ENCODE measurements around the gene COL19A1. TPM values are rescaled to one million over a fixed set of nuclear protein-coding genes. Genes with fewer than 3 reads are reported as not detected.
"Not testable (repeated sequence)": the region's sequence is repeated elsewhere in the genome, so short reads cannot be mapped to it uniquely, and the experiment has no call there.

The COL19A1 gene
- polyA plus RNA-seq, 1 of the 3 experiments (the other 2 are of a cell fraction): 0.15 TPM

- no peaks in the 10 kb centered on the region for H3K36me3 ChIP-seq (replicated peaks in 1 of 2; ENCODE audit: control insufficient read depth in 1 of 2, insufficient read depth in 2 of 2, low read length in 1 of 2)
- POLR2A ChIA-PET: no interaction called here
- no peaks in the 10 kb centered on the region for H3K79me2 ChIP-seq (ENCODE audit: insufficient read depth)
- H3K9me3 ChIP-seq: no peaks in the 10 kb centered on the region
- H3K4me1 ChIP-seq (ENCODE audit: control insufficient read depth in 1 of 2, insufficient read depth in 2 of 2, low read depth in 1 of 2, low read length in 1 of 2): no peaks in the 10 kb centered on the region
- H3K9ac ChIP-seq: no peak overlapping the region
- DNase-seq: no peak
- H3K27ac ChIP-seq (ENCODE audit: low read depth in 2 of 2, low read length in 1 of 2): no peak overlapping the region
- CTCF ChIA-PET: no interaction called here
- no peak overlapping the region for H3K4me3 ChIP-seq (ENCODE audit: low read depth in 2 of 2, low read length in 1 of 2)
- no peaks in the 10 kb centered on the region for H3K27me3 ChIP-seq (ENCODE audit: insufficient read depth)
- H4K20me1 ChIP-seq (ENCODE audit: insufficient read depth): no peaks in the 10 kb centered on the region
- 0 out of 2 replicates have a peak, but pooled peaks cover 6% of the 10 kb centered on the region for H3K9me2 ChIP-seq
- TF ChIP-seq PBX3 (IDR thresholded peaks at IDR 0.05) (no peak), GABPA (IDR thresholded peaks at IDR 0.05; ENCODE audit: low read depth) (no peak)
- H2AFZ ChIP-seq (ENCODE audit: low read depth): no peak overlapping the region
- no peak overlapping the region for H3K4me2 ChIP-seq
- no peaks in the 10 kb centered on the region for H3F3A ChIP-seq (replicated peaks; ENCODE audit: insufficient read depth)
These were observed 141.8 kb downstream of the COL19A1 start for GRCh38 chr6:70008189-70008588.

- H3K4me1 ChIP-seq (ENCODE audit: control insufficient read depth in 1 of 2, insufficient read depth in 2 of 2, low read depth in 1 of 2, low read length in 1 of 2); H3K27ac ChIP-seq (ENCODE audit: low read depth in 2 of 2, low read length in 1 of 2); H3K4me3 ChIP-seq (ENCODE audit: low read depth in 2 of 2, low read length in 1 of 2); H3K9me2 ChIP-seq; H3K79me2 ChIP-seq (ENCODE audit: insufficient read depth); H3K9me3 ChIP-seq; H3K36me3 ChIP-seq (replicated peaks in 1 of 2; ENCODE audit: control insufficient read depth in 1 of 2, insufficient read depth in 2 of 2, low read length in 1 of 2); H2AFZ ChIP-seq (ENCODE audit: low read depth); DNase-seq; H3K9ac ChIP-seq; H3K4me2 ChIP-seq; POLR2A ChIA-PET; H3K27me3 ChIP-seq (ENCODE audit: insufficient read depth); H3F3A ChIP-seq (replicated peaks; ENCODE audit: insufficient read depth); H4K20me1 ChIP-seq (ENCODE audit: insufficient read depth): not testable (repeated sequence)
- CTCF ChIA-PET: interaction anchor here (1.5 kb wide), 1 partner anchor 8 kb away, joined by 3 read pairs; no protein-coding TSS in a partner anchor
- WGBS (ENCODE audit: low lambda C conversion rate): 81% methylated on average over 18 of the region's 28 CpGs
These were observed 144.0 kb downstream of the COL19A1 start for GRCh38 chr6:70010339-70010738.

- H3F3A ChIP-seq (replicated peaks; ENCODE audit: insufficient read depth); H2AFZ ChIP-seq (ENCODE audit: low read depth); H3K36me3 ChIP-seq (replicated peaks in 1 of 2; ENCODE audit: control insufficient read depth in 1 of 2, insufficient read depth in 2 of 2, low read length in 1 of 2); POLR2A ChIA-PET; H3K27ac ChIP-seq (ENCODE audit: low read depth in 2 of 2, low read length in 1 of 2); DNase-seq; H3K79me2 ChIP-seq (ENCODE audit: insufficient read depth); H3K9ac ChIP-seq; H4K20me1 ChIP-seq (ENCODE audit: insufficient read depth); H3K9me3 ChIP-seq; H3K27me3 ChIP-seq (ENCODE audit: insufficient read depth); H3K9me2 ChIP-seq; H3K4me2 ChIP-seq; H3K4me3 ChIP-seq (ENCODE audit: low read depth in 2 of 2, low read length in 1 of 2); H3K4me1 ChIP-seq (ENCODE audit: control insufficient read depth in 1 of 2, insufficient read depth in 2 of 2, low read depth in 1 of 2, low read length in 1 of 2): not testable (repeated sequence)
- 76% methylated on average over 10 of the region's 10 CpGs for WGBS (ENCODE audit: low lambda C conversion rate)
- CTCF ChIA-PET: interaction anchor here (0.7 kb wide), 1 partner anchor 33 kb away, joined by 3 read pairs; no protein-coding TSS in a partner anchor
These were observed 156.8 kb downstream of the COL19A1 start for GRCh38 chr6:70023201-70023600.

GRCh38 chr6:70028246-70028645 lies 161.9 kb downstream of the COL19A1 start:
- ChIA-PET POLR2A (no interaction called here), CTCF (no interaction called here)
- H3K9me3 ChIP-seq: no peaks in the 10 kb centered on the region
- no peaks in the 10 kb centered on the region for H3F3A ChIP-seq (replicated peaks; ENCODE audit: insufficient read depth)
- no peaks in the 10 kb centered on the region for H3K36me3 ChIP-seq (replicated peaks in 1 of 2; ENCODE audit: control insufficient read depth in 1 of 2, insufficient read depth in 2 of 2, low read length in 1 of 2)
- H2AFZ ChIP-seq (ENCODE audit: low read depth): no peak overlapping the region
- H3K79me2 ChIP-seq (ENCODE audit: insufficient read depth): no peaks in the 10 kb centered on the region
- peaks cover 0 to 2% of the 10 kb centered on the region in 2 experiments; a peak in 1 of 4 replicates for H3K4me1 ChIP-seq (ENCODE audit: control insufficient read depth in 1 of 2, insufficient read depth in 2 of 2, low read depth in 1 of 2, low read length in 1 of 2)
- no peaks in the 10 kb centered on the region for H3K27me3 ChIP-seq (ENCODE audit: insufficient read depth)
- no peaks in the 10 kb centered on the region for H3K9me2 ChIP-seq
- no peak for TF ChIP-seq NFIC (IDR thresholded peaks at IDR 0.05; ENCODE audit: borderline replicate concordance)
- H4K20me1 ChIP-seq (ENCODE audit: insufficient read depth): no peaks in the 10 kb centered on the region
- no peak overlapping the region for H3K9ac ChIP-seq
- H3K4me2 ChIP-seq: no peak overlapping the region
- no peak for DNase-seq
- no peak overlapping the region for H3K4me3 ChIP-seq (ENCODE audit: low read depth in 2 of 2, low read length in 1 of 2)
- WGBS (ENCODE audit: low lambda C conversion rate): 71% methylated on average over 1 of the region's 1 CpG
- H3K27ac ChIP-seq (ENCODE audit: low read depth in 2 of 2, low read length in 1 of 2): no peak overlapping the region

Data from SK-N-SH (cell line).